Mesodermal cell (in vitro differentiated cells): Measurements from ENCODE around the gene CACNA1C.

Experiments used
- H3K27ac ChIP-seq: 2 replicates; pipeline ENCODE4 v1.7.0; 2013; ENCODE audit warnings: mild to moderate bottlenecking, low read depth, low read length, moderate library complexity; ENCODE audit not compliant: severe bottlenecking
- H3K36me3 ChIP-seq: 2 replicates; pipeline ENCODE4 v1.7.1; 2013; ENCODE audit warnings: mild to moderate bottlenecking, low read length, moderate library complexity; ENCODE audit not compliant: control insufficient read depth, insufficient read depth
- H3K4me1 ChIP-seq: one replicate; pipeline ENCODE4 v1.7.1; 2013; ENCODE audit warnings: mild to moderate bottlenecking, low read length; ENCODE audit not compliant: insufficient read depth, control insufficient read depth, poor library complexity, severe bottlenecking
- H3K4me3 ChIP-seq: 2 replicates; pipeline ENCODE4 v1.7.0; 2013; ENCODE audit warnings: low read length, control low read depth, mild to moderate bottlenecking; ENCODE audit not compliant: insufficient read depth, poor library complexity, severe bottlenecking; ENCODE audit errors: extremely low read depth
- H3K9me3 ChIP-seq: 2 replicates; pipeline ENCODE4 v1.7.1; 2013; ENCODE audit warnings: mild to moderate bottlenecking, low read length, moderate library complexity; ENCODE audit not compliant: control insufficient read depth
- WGBS, 2 experiments: methylation state at CpG; one replicate each; pipeline ENCODE4 v1.1.5; 2013; ENCODE audit warnings: missing lambda C conversion rate in 2 of 2; ENCODE audit not compliant: insufficient coverage in 2 of 2; 5-methylcytosine and 5-hydroxymethylcytosine counted together

The CACNA1C gene

DNA sequence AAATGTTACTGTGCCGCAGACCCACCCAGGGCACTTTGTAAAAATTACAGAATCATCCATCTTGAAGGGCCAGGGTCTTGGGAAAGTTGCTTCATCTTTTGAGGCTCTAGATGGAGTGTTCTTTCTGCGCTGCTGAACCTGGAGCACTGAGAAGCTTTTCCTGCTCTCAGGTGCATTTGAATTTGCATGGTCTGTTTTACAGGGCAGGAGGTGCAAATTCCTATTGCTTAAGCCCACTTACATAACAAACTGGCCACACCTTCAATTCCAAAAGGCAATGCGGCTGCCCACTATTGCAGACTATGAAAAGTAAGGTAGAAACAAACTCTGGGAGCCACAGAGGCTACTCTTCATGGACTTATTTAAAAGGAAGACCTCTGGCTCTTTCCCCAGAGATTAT lies 254.8 kb downstream of the CACNA1C start:
- peaks cover 6% of the 10 kb centered on the region for H3K9me3 ChIP-seq
- no peak overlapping the region for H3K4me3 ChIP-seq
- peaks cover 28% of the 10 kb centered on the region for H3K4me1 ChIP-seq
- WGBS, 2 experiments: 95 to 100% methylated on average over 1 to 3 of the region's 3 CpGs
- H3K27ac ChIP-seq: no peak overlapping the region
- no peaks in the 10 kb centered on the region for H3K36me3 ChIP-seq

DNA sequence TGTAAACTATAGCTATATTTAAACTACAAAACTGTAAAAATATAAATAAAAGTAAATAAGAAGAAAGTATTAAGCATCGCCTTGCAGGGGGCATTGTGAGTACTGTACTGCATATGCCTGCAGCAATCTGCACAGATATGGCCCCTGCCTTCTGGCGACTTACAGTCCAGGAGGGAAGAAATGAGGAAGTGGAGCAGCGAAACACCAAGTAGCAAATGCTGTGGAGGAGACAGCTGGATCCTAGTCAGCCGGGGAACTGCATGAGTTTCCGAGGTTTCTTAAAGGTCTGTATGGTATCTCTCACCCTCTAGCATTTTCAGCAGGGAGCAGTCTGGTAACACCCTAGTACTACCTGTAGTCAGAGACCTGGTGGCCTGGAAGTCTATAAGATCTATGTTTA lies 256.9 kb downstream of the CACNA1C start:
- 84 to 87% methylated on average over 4 to 5 of the region's 5 CpGs for WGBS, 2 experiments

DNA sequence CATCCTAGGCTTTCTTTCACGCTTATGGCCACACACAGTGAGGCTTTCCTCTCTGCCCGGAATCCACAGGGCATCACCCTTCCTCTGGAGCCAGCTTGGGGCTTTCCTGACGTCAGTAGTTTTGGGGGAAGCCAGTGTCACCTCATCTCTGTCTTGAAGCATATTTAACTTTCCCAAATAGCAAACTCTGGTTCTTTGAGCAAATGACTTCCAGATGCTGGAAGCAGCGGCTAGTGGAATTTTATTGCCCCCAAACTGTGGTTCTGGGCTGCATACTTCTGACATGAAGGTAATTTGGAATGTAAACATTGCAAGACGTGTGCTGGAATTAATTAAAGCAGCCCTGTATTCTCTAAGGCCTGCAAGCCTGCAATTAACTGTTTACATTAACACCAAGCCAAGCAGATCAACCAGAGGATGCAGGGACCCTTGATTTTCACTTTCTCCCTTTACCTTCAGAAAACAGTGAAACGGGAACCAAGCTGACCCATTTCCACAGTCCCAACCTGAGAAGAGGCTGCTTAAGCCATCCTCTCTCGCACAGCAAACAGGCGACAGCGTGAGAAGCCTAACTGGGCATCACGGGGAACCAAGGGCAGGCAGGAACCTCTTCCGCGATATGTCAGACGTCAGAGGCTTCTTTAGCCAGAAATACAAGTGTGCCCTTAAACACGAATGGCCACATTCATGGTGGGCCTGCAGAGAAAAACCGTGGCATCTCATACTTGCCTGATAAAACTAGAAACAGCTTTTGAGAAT lies 258.4 kb downstream of the CACNA1C start:
- WGBS, 2 experiments: 86 to 89% methylated on average over 13 to 14 of the region's 15 CpGs
- Histone ChIP-seq H3K4me1 (peaks cover 17% of the 10 kb centered on the region), H3K27ac (peak overlapping the region; percentile 69)

More for the DNA sequence above, 256.9 kb downstream of the CACNA1C start:
- H3K27ac ChIP-seq: no peak overlapping the region
- no peaks in the 10 kb centered on the region for H3K36me3 ChIP-seq
- H3K4me3 ChIP-seq: no peak overlapping the region
- H3K9me3 ChIP-seq: peaks cover 9% of the 10 kb centered on the region
- peaks cover 23% of the 10 kb centered on the region for H3K4me1 ChIP-seq

DNA sequence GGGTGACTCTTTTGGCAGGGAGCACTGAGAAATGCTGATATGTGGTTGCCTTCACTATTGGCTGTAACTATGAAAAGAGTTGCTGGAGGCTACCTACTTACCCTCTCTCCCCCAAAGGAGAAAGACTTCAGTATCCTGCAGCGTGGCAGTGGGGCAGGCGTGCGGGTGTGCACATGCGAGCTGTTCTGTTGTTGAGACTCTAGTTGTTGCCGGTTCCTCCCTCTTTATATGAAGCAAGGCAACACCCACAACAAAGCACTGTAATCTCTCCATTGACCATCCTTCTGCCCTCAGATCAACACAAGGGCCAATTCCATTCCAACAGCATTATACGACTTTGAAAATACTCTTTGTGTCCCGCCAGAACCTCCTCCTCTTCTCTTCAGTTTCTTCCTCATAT lies 259.4 kb downstream of the CACNA1C start:
- Histone ChIP-seq H3K36me3 (no peaks in the 10 kb centered on the region), H3K4me3 (no peak overlapping the region), H3K4me1 (peaks cover 13% of the 10 kb centered on the region), H3K27ac (no peak overlapping the region), H3K9me3 (peaks cover 9% of the 10 kb centered on the region)
- WGBS, 2 experiments: 96 to 100% methylated on average over 5 to 6 of the region's 7 CpGs

More for the DNA sequence above, 258.4 kb downstream of the CACNA1C start:
- H3K4me3 ChIP-seq: no peak overlapping the region
- no peaks in the 10 kb centered on the region for H3K36me3 ChIP-seq
- peaks cover 9% of the 10 kb centered on the region for H3K9me3 ChIP-seq

DNA sequence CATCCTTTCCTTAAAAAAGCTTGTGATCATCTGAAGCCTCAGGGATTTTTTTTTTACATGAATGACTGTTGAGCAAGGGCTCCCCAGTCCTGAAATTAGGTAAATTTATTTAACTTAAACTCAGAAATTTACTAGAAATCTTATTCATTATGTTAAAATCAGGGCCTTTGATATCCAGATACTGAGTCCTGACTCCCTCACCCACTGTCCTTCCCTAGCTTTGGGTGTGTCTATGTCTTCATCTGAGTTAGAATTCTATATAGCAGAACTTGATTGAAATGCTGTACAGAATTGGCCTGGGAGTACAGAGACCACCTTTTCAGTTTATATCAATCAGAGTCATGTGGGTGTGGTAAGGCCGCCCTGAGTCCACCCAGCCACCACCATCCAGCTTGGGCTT lies 260.0 kb downstream of the CACNA1C start:
- no peak overlapping the region for H3K4me3 ChIP-seq
- 100% methylated on average over 1 of the region's 1 CpG; no CpG with 5 or more reads in 1 of the 2 experiments for WGBS, 2 experiments
- peaks cover 9% of the 10 kb centered on the region for H3K9me3 ChIP-seq
- H3K27ac ChIP-seq: no peak overlapping the region
- peaks cover 13% of the 10 kb centered on the region for H3K4me1 ChIP-seq
- no peaks in the 10 kb centered on the region for H3K36me3 ChIP-seq

DNA sequence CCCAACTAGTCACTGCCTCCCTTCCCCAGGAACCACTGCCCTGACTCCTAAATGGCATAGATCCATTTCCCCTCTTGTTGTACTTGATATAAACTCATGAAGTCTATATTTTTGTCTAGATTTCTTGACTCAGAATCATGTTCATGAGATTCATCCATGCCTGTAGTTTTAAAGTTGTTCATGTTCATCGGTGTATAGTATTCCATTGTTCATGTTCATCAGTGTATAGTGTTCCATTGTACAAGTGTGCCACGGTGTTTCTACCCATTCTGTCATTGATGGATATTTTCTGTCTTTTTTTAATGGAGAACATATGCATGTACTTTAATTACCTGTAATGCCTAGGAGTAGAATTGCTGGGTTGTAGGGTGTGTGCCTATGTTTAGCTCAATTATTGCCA lies 261.7 kb downstream of the CACNA1C start:
- Histone ChIP-seq H3K36me3 (no peaks in the 10 kb centered on the region), H3K4me1 (peaks cover 18% of the 10 kb centered on the region), H3K9me3 (peaks cover 3% of the 10 kb centered on the region), H3K4me3 (no peak overlapping the region), H3K27ac (no peak overlapping the region)
- whole genome bisulfite sequencing, 2 experiments: 94 to 100% methylated on average over 1 to 2 of the region's 2 CpGs

DNA sequence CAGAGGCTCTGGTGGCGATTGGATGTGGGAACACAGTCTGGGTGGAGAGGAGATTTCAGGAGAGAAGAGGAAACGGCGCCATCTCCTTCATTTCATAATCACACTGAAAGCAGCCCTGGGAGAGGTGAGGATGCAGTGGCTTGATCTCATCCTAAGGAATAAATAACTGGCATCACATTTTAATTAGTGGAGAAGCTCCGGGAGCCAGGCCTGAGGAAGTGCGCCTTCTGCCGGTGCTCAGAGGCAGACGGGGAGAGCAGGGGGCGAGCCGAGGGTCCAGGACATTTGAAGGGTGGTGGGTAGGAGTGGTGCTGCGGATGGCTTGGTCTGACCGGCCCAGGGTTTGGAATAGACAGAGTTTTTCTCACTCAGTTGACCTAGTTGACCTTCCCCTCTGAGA lies 265.0 kb downstream of the CACNA1C start:
- WGBS, 2 experiments: 84% methylated on average over 5 of the region's 11 CpGs; no CpG with 5 or more reads in 1 of the 2 experiments
- Histone ChIP-seq H3K4me3 (no peak overlapping the region), H3K9me3 (peaks cover 3% of the 10 kb centered on the region), H3K4me1 (peaks cover 25% of the 10 kb centered on the region), H3K36me3 (no peaks in the 10 kb centered on the region), H3K27ac (no peak overlapping the region)

DNA sequence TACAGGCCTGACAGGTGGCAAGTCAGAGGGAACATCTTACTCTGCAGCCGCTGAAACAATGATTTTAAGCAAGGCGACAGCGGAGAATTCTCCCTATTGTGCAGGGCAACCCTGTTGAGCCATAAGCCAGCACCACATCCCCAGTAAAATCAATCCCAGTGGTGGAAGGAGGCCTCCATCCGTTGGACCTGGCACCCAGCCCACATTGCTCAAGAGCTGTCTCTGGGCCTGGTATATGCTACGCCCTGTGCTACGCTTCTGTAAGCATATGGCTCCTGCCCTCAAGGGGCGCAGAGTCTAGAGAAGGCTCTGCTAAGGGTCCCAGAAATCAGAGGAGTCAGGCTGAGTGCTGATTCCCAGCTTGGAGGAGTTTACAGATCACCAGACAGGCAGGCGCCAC lies 265.5 kb downstream of the CACNA1C start:
- H3K4me1 ChIP-seq: peaks cover 26% of the 10 kb centered on the region
- H3K27ac ChIP-seq: no peak overlapping the region
- 93 to 96% methylated on average over 8 of the region's 8 CpGs for WGBS, 2 experiments
- no peak overlapping the region for H3K4me3 ChIP-seq
- peaks cover 3% of the 10 kb centered on the region for H3K9me3 ChIP-seq
- H3K36me3 ChIP-seq: no peaks in the 10 kb centered on the region

DNA sequence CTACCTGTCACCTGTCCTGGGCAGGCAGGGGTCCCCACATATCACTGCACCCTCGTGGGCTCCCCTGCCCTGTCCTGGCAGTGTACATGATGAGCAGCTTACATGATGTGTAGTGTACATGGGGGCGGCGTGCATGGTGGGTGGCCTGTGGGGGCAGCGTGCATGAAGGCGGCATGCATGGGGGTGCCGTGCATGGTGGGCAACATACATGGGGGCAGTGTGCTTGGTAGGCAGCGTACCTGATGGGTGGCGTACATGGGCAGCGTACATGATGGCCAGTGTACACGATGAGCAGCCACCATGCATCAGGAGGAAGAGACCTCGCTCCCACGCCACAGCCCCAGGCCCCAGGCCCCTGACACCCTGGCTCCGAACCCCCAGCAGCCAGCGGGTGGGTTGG lies 266.3 kb downstream of the CACNA1C start:
- Histone ChIP-seq H3K4me1 (peaks cover 35% of the 10 kb centered on the region), H3K4me3 (no peak overlapping the region), H3K27ac (peak overlapping the region; percentile 57), H3K36me3 (no peaks in the 10 kb centered on the region), H3K9me3 (peaks cover 3% of the 10 kb centered on the region)
- 92 to 97% methylated on average over 10 to 13 of the region's 14 CpGs for WGBS, 2 experiments

DNA sequence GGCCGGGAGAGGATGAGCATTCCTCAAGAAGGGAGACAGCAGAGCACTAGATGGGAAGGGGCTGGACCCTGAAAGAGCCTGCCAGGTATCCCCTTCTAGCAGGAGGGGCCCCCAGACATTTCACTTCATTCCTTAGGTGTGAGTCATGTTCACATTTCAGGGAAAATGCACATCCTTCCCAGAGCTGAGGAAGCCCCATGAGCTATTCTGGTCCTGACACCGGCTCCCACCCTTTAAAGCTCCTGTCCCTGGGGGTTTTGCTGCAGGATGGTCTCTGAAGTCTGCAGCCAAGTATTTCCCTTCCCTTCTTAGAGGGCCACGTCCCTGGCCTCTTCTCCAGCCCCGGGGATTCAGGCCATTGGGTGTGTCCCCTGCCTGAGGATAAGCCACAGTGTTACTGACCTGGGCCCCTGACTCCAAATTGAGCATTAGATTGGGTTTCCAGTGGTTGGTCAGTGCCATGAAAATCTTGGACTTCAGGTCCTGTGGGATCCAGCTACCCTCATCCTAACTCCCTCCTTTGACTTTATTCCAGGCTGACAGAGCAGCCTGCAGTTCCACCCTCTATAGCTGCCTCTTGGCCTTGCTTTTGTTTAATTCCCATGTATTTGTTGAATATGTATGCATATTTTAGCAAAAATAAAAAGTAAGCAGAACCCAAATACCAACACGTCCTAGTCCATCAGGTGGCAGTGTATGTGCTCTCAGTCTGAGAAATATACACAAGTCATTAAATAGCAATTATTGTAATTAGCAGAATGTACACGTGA lies 267.1 kb downstream of the CACNA1C start:
- H3K36me3 ChIP-seq: no peaks in the 10 kb centered on the region
- 72 to 79% methylated on average over 2 of the region's 6 CpGs for WGBS, 2 experiments
- peak overlapping the region; percentile 57 for H3K27ac ChIP-seq
- H3K4me1 ChIP-seq: peaks cover 41% of the 10 kb centered on the region
- H3K4me3 ChIP-seq: no peak overlapping the region
- H3K9me3 ChIP-seq: no peaks in the 10 kb centered on the region

DNA sequence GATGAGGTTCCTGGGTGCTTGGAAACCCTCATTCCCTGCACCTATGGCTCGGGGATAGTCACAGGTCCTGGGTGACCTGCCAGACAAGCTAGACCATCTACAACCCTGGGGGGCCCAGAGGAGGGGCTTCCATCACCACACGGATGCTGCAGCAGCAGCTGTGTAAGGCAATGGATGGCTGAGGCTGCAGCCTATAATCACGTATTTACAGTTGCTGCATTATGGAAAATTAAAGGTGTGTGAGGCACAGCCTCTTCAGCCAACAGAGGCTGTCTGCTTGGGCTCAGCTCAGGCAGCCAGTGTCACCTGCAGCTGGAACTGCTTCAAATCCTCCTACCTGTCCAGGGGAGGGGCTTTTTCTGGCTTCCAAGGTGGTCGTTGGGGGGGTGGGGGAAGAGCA lies 268.1 kb downstream of the CACNA1C start:
- Histone ChIP-seq H3K4me3 (no peak overlapping the region), H3K27ac (no peak overlapping the region), H3K9me3 (no peaks in the 10 kb centered on the region), H3K36me3 (no peaks in the 10 kb centered on the region), H3K4me1 (peaks cover 41% of the 10 kb centered on the region)
- 83 to 96% methylated on average over 4 of the region's 4 CpGs for WGBS, 2 experiments
